ENCODE measurements around the gene RGS19. TPM values are rescaled to one million over a fixed set of nuclear protein-coding genes. Genes with fewer than 3 reads are reported as not detected.

Gene RGS19
- total and polyA plus RNA-seq, 2 experiments from 2014 or later = 9.0 to 12.3 TPM

DNA sequence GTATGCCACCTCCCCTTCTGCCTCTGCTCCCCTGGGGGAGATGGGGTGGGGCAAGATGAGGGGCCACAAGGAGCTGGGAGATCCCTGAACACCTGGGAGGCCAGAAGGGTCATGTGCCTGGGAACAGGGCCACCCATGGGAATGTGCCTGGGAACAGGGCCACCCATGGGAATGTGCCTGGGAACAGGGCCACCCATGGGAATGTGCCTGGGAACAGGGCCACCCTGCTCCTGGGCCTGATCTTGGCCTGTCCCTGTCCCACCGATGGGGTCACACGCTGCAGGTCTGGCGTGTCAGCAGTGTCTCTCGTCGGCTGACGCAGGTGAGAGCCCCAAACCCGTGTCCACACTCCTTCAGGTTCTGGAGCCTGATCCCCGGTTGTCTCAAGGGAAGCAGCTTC, 4.4 kb downstream of the RGS19 start:
- Histone ChIP-seq H3K9me3 (ENCODE audit: low read depth) (no peaks in the 10 kb centered on the region), H3K27ac (no peak overlapping the region), H3K4me3 (no peak overlapping the region), H3K27me3 (no peaks in the 10 kb centered on the region), H3K36me3 (peaks cover 6% of the 10 kb centered on the region), H3K4me1 (ENCODE audit: low read depth) (peaks cover 5% of the 10 kb centered on the region)
- DNase-seq (ENCODE audit: low read depth in 1 of 2, low spot score in 1 of 2) = no peak
- TF ChIP-seq, protein P1, sequence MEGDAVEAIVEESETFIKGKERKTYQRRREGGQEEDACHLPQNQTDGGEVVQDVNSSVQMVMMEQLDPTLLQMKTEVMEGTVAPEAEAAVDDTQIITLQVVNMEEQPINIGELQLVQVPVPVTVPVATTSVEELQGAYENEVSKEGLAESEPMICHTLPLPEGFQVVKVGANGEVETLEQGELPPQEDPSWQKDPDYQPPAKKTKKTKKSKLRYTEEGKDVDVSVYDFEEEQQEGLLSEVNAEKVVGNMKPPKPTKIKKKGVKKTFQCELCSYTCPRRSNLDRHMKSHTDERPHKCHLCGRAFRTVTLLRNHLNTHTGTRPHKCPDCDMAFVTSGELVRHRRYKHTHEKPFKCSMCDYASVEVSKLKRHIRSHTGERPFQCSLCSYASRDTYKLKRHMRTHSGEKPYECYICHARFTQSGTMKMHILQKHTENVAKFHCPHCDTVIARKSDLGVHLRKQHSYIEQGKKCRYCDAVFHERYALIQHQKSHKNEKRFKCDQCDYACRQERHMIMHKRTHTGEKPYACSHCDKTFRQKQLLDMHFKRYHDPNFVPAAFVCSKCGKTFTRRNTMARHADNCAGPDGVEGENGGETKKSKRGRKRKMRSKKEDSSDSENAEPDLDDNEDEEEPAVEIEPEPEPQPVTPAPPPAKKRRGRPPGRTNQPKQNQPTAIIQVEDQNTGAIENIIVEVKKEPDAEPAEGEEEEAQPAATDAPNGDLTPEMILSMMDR (IDR thresholded peaks at IDR 0.05; ENCODE audit: low read depth, low read length) = no peak

DNA sequence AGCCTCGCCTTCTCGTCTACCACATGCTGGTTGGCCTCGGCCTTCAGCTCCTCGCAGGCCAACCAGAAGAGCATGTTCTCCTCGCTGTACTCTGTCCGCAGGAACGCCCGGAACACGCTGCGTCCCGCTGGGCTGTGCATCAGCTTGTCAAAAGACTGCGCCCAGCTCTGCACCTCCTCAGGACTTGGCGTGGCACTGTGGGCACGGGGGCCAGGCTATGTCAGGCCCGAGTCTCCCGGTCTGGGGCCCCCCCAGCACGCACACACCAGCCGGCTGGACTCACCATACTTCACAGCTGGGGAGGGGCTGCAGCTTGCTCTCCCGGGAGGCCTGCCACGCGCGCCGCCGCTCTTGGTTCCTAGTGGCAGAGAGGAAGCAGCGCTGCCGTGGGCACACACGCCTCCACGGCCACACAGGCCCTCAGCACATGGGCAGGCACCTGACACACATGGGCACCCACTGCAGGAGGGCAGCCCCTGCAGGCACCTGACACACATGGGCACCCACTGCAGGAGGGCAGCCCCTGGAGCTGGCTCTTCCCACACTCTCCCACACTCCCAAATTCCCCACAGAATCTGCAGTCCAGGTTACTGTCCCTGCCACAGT, 5.0 kb downstream of the RGS19 start:
- Histone ChIP-seq H3K4me1 (ENCODE audit: low read depth) (peaks cover 4% of the 10 kb centered on the region), H3K27me3 (no peaks in the 10 kb centered on the region), H3K27ac (no peak overlapping the region), H3K36me3 (peaks cover 6% of the 10 kb centered on the region), H3K4me3 (no peak overlapping the region), H3K9me3 (ENCODE audit: low read depth) (no peaks in the 10 kb centered on the region)
- no peak for DNase-seq (ENCODE audit: low read depth in 1 of 2, low spot score in 1 of 2)
- TF ChIP-seq, protein P1 (IDR thresholded peaks at IDR 0.05; ENCODE audit: low read depth, low read length) = no peak

DNA sequence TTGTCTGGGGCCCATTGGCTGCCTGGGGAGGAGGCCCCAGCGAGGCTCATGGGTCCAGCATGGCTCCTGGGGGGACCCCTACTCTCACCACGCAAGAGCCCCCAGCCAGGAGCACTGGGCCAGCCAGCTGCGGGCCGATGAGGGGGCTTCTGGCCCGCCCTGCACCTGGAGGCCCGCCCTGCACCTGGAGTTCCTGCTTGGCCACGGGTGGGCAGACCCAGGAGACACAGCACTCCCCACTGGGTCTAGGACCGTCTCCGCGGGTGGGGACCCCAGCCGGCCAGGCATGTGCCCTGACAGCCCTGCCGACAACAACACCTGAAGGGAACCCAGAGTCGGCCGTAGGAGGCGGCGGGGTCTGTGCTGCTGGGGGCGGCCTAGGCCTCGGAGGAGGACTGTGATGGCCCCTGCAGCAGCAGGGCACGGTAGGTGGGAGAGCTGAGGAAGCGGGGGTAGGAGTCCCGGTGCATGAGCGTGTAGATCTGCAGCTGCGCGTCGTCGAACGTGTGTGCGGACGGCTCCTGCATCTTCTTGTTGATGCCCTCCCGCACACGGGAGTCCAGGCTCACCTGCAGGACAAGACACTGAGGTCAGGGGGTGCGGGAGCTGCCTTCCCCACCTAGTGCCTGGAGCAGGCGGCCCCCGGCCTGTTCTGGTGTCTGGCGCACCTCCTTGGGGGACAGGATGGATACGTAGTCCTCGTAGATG, 5.7 kb downstream of the RGS19 start:
- peaks cover 6% of the 10 kb centered on the region for H3K36me3 ChIP-seq
- no peaks in the 10 kb centered on the region for H3K9me3 ChIP-seq (ENCODE audit: low read depth)
- no peak overlapping the region for H3K27ac ChIP-seq
- H3K27me3 ChIP-seq = no peaks in the 10 kb centered on the region
- no peaks in the 10 kb centered on the region for H3K4me1 ChIP-seq (ENCODE audit: low read depth)
- TF ChIP-seq, protein P1 (IDR thresholded peaks at IDR 0.05; ENCODE audit: low read depth, low read length) = no peak
- DNase-seq (ENCODE audit: low read depth in 1 of 2, low spot score in 1 of 2) = no peak
- no peak overlapping the region for H3K4me3 ChIP-seq

DNA sequence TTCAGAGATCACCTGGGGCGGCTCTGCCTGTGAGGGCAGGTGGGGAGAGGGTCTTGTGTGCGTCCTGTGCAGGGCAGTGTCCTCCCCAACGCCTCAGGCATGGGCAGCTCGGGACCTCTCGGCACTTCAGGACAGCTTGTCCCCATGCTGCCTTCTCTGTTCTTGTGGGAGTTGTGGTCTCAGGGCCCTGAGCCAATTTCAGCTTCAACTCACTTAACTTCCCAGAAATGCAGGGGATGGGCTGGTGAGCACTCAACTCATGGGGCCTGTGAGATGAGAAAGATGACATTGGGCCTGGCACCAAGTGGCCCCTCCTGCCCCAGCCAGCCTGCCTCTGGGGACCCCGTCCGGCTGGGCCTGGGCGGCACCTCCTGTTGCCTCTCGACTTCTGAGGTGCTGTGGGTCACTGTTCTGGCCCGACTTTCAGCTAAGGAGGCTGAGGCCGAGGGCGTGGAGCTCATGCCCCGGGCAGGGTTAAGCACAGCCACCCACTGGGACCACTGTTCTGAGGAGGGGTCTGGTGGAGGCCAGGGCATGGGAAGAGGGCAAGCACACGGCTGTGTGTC, 6.7 kb downstream of the RGS19 start:
- Histone ChIP-seq H3K27ac (no peak overlapping the region), H3K9me3 (ENCODE audit: low read depth) (no peaks in the 10 kb centered on the region), H3K27me3 (no peaks in the 10 kb centered on the region), H3K4me3 (no peak overlapping the region), H3K4me1 (ENCODE audit: low read depth) (no peaks in the 10 kb centered on the region), H3K36me3 (peaks cover 6% of the 10 kb centered on the region)
- TF ChIP-seq, protein P1 (IDR thresholded peaks at IDR 0.05; ENCODE audit: low read depth, low read length) = no peak
- DNase-seq (ENCODE audit: low read depth in 1 of 2, low spot score in 1 of 2) = no peak

DNA sequence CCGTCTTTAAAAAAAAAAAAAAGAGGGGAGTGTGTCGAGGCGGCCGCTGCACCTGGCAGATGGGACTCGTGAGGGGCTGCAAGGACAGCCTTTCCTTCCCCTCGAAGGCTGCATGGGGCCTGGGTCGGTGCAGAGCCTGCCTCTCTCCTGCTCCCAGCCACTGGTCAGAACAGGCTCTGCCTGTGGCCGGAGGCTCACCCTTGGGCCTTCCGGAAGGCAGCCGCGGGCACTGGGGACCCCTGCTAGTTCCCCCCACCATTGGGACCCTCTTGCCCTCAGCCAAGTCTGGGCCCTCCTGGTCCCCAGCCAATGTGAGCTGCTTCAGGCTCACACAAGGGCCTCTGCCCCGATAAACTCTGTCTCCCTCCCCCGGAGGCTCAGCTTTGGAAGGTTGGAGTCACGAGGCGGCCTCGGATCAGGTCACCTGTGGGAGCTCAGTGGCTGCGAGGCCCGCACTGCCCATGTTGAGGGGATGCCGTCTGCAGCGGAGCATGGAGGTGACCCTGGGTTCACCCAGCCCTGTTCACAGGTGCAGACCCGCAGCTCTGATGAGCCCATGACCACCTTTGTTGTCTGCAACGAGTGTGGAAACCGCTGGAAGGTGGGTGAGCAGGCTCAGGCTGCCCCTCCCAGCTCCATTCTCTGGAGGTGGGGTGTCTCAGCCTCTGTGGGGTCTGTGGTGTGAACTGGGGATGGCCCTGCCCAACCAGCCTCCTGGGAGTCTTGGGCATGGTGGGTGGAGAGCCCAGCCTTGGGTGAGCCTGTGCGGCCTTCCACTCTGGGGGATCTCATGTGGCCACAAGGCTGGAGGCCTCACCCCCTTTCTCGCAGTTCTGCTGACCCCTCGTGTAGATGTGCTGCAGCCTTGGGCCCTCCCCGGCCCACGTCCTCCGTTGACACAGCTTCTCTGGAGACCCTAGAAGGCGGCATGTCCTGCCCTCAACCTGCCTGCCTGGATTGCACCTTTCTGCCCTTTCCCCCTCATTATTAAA, 7.7 kb downstream of the RGS19 start:
- Histone ChIP-seq H3K27ac (no peak overlapping the region), H3K27me3 (no peaks in the 10 kb centered on the region), H3K36me3 (peaks cover 6% of the 10 kb centered on the region), H3K4me3 (no peak overlapping the region), H3K4me1 (ENCODE audit: low read depth) (no peaks in the 10 kb centered on the region), H3K9me3 (ENCODE audit: low read depth) (no peaks in the 10 kb centered on the region)
- no peak for DNase-seq (ENCODE audit: low read depth in 1 of 2, low spot score in 1 of 2)
- TF ChIP-seq, protein P1 (IDR thresholded peaks at IDR 0.05; ENCODE audit: low read depth, low read length) = no peak
